HG03025 (cell line): ENCODE results near the gene MRPL19.

Source experiments
- ATAC-seq: cut with Tn5 transposase; IDR thresholded peaks from one replicate; pipeline ENCODE4 v1.9.1; 2021; ENCODE audit warnings: mild to moderate bottlenecking, moderate library complexity; ENCODE audit not compliant: unreplicated experiment, low FRiP score

The MRPL19 gene

DNA sequence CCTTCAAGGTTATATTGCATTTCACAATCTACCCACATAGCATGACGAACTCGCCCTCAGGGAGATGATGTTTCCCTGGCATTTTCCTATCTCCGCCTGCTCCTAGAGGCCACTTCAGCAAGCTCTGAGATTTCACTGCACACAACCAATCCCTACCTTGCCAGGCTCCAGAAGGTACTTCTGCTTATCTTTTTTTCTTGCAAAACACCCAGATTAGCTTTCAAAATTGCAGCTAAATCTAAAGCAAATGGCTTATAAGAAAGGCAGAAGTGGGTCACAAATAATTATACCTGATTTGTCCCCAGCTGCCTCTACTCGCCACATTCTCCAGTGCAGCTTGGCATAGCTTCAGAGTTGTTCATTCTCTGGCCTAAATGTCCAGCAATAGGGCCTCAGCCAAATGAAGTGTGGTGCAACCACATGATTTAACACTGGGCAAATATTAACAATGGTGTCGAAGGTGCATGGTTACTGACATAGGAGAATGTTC lies 32.4 kb upstream of the MRPL19 start:
- no peak for ATAC-seq

DNA sequence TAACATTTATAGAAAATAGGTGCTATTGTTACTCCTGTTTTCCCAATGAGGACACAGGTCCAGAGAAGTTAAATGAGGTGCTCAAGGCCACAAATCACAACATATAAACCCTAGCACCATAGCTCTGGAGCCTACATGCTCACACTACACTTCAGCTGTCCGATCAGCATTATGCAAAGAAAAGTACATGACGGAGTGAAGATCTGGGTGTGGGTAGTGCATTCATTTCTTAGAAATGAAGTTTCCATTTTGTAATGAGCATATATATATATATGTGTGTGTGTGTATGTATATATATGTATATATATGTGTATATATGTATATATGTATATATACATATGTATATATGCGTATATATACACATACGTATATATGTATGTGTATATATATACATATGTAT lies 30.2 kb upstream of the MRPL19 start:
- no peak for ATAC-seq

DNA sequence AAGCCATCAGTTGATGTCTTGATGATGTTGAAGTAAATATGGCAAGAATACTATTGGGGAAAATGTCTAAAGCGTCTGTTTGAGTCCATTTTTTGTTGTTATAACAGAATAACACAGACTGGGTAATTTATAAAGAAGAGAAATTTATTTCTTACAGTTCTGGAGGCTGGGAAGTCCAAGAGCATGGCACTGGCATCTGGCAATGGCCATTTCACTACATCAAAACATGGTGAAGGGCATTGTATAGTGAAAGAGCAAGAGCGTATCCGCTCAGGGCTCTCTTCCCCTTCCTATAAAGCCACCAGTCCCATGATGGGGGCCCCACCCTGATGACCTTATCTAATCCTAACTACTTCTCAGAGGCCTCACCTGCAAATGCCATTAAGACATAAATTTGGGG lies 29.6 kb upstream of the MRPL19 start:
- ATAC-seq = no peak

DNA sequence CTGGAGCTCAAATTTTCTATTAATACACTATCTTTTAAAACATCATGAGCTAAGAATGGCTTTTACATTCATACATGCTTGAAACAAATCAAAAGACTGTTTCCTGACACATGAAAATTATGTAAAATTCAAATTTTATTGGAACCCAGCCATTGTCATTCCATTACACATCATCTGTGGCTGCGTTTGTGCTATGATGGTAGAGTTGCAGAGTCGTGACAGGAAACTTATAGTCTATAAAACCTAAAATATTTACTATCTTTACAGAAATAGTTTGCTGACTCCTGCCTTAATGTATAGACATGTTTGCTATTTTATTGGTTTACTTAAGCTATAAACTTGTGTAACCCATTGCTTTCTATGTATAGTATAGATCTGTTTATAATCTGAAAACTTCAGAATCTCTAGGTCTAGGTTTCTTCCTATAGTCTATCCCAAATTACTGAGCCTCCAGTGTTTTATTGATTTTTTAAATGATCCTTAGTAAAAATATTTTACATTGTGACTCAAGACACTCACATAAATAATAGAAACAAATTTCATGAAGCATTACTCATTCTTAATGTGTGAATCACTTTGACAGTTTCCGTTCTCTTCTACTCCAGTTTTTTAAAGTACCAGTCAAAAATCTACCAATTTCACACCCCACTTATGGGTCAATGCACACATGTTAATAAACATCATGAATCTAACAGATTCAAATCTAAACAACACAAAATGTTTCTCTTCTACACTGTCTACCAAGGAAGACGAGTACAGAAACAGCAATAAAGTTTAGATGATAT lies 26.4 kb upstream of the MRPL19 start:
- ATAC-seq = no peak

DNA sequence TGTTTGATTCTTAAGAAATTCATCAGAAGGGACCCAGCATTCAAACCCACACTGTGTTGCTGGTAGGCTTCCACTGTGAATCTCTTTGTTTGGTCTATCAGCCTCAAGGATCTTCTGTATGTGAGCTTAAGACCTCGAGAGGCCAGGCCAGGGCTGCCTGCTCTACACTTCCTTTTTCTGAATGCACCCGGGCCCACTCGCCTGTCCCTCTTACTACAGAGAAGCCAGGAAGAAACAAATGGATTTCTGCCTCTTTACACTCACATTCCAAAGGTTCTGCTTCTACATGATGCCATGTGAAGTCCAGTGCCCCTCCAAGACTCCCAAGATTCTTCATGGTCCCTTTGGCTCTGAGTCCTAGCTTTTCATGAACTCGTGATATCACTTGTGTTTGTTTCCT lies 25.4 kb upstream of the MRPL19 start:
- no peak for ATAC-seq

DNA sequence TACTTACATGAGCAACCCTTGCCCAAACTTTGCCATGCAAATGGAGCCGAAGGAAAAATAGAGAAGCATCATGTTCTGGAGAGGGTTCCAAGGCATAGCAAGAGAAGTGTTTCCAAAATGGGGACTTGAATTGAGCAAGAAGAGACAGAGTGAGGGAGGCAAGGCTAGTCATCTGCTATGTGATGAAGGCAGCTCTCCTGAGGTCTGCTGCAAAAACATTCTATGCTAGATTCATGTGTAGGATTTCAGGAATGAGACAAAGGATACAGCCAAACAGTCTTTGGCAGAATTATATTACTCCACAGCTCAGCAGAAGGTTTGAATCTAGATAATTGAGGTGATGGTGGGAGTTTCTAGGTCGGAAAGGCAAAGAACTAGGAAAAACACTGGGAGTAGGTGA lies 24.1 kb upstream of the MRPL19 start:
- no peak for ATAC-seq

DNA sequence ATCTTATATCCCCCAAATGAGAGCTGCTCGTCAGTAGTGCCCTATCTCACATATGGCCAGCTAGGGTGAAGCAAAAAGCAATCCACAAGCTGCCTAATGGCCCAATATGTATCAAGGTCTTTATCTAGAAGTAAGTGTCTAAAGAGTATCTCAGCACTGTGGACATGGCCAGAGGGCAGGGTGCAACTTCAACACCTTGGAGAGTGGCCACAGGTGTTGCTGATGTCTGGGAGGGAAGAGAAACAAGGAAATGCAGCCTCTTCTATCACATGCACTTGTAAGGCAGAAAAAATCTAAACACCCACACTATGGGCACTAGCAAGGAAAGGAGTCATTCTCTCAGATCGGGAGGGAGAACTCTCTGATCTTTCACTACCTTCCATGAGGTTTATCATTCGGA lies 23.7 kb upstream of the MRPL19 start:
- ATAC-seq = no peak

DNA sequence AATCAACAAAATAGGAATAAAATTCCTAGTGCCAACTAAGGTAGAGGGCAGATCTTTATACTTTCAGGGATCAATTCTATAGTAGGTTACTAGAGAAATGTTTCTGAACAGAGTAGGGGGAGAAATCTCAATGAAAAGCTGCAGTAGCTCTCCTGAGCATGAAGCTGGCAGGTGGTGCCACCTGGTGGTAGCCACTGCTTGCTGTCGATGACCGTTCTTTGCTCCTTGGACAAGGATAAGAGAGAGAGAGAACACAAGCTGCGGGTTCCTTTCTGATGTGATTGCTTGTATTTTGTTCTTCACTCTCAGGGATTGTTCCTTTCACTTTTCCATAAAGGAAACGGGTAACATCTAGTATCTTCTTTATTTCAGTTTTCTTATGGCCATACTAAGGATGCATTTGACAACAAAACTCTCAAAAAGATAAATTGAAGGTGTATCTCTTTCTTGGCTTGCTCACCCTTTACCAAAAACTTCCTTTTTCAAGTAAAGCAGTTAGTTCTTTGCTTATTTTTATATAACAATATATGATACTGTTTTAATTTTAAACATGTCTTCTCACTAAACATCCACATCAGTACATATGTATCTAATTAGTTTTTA lies 18.6 kb upstream of the MRPL19 start:
- no peak for ATAC-seq

DNA sequence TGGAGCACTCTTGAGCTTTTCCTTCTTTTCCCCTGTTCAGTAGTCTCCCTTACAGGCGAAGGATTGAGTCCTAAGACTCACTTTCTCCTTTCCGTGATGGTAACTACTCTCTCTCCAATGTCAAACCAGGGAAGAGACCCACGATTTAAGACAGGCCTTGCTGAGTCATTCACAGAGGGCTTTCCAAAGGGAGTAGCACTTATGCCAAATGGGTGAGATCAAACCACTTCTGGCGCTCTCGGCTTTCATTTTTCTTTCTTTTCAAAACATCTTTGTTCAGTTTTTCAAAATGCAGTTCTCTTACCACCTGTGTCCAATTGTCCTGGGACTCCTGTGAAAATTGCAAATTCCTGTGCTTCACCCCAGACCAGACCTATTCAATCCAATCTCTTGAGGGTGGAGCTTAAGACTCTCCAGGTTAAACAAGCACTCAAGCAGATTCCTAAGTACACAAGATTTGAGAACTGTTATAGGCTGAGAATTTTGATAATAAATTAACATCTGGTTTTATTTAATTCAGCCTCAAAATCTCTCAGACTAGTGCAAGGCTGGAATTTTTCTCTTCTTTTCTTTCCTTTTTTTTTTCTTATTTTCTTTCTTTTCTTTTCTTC lies 14.4 kb upstream of the MRPL19 start:
- no peak for ATAC-seq

DNA sequence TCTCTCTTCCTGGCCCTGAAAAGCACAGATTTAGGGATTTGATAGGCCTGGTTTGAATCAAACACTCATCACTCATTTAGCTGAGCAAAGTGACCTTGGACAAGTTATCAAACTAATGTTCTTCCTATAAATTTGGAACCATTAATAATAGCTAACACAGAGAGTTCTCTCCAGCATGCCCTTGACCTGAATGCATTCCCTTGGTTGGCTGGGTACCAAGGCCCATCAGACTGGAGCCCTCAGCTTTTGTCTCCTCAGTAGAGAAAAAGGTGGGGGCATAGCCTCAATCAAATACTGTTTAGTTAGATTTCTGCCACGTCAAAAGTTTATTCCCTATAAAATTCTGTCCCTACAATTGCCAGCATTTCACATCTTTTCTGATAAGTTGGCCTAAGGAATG lies 13.8 kb upstream of the MRPL19 start:
- ATAC-seq = no peak

DNA sequence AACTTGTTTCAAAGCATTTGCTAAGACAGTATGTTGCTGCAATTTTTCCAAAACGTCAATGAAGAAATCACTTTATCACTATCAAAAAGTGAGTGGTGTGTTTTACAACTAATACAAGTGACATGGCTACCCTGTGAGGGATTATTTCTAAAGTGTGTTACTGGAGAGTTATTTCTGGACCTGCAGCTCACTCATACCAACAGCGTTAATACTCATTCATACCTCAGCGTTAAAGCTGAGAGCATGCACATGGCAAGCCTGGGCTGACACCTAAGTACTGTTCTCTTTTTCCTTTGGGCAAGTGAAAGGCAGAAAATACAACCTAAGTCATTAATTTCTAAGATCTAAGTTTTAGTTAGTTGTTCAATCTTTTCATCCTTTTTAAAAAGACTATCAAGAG lies 13.0 kb upstream of the MRPL19 start:
- no peak for ATAC-seq

DNA sequence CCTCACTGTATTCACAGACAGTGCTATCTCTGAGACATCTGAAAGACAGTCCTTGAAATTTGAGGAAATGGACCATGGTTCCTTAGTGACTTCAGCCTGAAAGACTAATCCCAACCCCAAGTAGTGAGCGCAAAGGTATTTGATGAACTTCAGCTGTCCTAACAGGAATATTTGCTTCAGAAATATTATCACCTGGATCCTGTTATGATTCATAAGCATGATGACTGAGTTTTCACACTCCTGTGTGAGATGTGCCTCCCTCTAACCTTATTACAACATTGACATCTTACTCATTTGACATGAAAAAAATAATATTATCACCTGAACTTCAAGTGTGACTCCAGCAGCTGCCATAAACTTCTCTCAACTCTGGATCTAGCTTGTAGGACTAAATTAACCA lies 11.6 kb upstream of the MRPL19 start:
- no peak for ATAC-seq

DNA sequence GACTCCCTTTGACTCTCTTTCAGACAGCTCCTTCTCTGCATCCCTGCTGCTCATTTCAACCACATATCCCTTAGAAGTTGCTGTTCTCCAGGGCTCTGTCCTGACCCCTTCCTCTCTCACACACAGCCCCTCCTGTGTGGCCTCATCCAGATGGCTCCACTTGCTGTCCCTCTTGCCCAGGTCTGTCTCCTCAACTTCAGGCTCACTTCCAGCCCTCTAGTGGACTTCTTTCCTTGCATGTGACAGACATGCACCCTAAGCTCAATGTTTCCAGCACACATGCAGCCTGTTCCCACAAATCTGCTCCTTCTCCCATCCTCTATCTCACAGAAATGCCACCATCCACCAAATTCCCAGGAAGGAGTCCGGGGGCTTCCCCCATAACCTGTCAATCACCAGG lies 9.0 kb upstream of the MRPL19 start:
- ATAC-seq = no peak

DNA sequence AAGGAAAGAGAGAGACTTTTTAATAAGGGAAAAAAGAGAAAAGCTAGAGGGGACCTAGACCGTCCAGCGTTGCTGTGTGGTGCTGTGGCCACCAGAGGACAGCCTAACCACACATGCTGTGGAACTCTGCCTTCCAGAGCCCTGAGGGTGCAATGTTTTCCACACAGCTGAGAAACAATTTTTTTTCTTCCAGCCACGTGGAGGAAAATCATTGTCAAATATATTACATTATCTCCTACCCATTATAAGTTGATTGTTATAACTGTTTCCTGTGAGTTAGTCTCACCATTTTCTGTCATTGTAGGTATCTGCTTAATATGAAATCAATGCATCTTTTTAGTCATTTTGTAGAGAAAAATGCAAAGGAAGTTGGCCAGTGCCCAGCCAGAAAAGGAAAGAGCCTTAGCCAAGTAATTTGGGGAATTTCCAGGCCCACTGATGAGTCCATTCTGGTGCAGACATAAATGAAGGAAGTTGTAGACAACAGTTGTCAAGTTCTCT lies 5.9 kb upstream of the MRPL19 start:
- peak; percentile 87 for ATAC-seq

DNA sequence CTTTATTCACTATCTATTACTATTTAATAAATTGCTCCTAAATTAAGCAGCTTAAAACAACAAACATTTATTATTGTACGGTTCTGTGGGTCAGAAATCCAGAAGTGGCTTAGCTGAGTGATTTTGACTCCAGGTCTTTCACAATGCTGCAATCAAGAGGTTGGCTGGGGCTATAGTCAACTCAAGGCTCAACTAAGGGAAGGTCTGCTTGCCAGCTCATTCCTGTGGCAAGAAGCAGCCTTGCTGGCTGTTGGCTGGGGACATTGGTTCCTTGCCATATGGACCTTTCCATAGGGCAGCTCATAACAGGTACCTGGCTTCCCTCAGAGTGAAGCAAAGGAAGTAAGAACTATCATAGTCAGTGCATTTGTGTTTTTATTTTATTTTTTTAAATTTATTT lies 5.0 kb upstream of the MRPL19 start:
- no peak for ATAC-seq

DNA sequence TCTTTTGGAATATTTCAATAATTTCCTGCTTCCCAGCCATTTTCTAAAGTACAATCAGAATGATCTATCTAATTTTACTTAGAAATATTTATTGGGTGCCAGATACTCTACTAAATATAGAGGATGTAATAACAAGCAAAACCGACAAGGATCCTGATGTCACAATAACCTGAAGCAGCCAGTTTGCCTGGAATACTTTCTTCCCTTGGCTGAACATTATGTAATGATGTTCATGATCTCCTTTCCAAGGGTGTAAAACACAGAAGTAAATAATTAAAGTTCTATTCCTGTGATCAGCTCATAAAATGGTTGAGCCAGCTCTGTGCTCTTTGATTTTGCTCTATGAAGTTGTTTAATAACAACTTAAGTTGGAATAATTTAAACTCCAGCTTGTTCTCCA lies 2.6 kb upstream of the MRPL19 start:
- no peak for ATAC-seq

DNA sequence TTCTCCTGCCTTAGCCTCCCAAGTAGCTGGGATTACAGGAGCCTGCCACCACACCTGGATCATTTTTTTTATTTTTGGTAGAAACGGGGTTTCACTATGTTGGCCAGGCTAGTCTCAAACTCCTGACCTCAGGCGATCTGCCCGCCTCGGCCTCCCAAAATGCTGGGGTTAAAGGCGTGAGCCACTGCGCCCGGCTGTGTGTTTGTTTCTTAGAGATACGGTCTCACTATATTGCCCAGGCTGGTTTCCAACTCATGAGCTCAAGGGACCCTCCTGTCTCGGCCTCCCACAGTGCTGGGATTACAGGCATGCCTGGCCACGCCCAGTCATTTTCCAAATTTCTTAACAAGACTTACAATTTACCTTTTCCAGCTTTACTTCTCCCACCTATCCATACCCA lies 940 bp upstream of the MRPL19 start:
- no peak for ATAC-seq

DNA sequence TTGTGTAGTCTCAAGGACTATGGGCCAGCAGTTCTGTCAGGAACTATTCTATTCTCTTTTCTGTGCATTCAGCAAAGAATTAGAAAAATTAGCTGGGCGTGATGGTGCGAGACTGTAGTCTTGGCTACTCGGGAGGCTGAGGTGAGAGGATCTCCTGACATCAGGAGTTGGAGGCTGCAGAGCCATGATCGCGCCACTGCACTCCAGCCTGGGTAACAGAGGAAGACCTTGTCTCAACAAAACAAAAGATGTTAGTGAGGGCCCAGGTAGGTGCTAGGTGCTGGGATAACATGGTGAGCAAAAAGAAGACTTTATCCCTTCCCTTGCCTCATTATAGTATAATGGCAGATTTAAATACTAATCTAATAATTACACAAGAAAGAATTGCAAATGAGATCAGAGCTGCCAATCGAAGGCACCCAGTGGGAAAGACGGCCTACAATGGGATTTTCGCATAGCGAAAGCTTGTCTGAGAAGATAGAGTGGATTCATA lies 447 bp upstream of the MRPL19 start:
- peak; percentile 4 for ATAC-seq

DNA sequence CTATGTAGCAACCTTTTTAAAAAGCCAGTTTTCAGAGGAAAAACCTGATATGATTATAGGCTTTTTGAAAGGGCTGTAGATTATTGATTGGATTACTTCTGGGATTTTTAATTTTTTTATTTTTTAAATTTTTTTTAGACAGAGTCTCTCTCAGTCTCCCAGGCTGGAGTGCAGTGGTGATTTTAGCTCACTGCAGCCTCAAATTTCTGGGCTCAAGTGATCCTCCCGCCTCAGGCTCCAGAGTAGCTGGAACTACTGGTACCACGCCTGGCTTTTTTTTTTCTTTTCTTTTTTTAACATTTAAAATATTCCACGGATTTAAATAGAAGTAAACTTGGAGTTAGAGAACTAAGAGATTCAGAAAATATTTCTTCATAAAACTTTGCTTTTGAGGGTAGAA lies 1.2 kb downstream of the MRPL19 start:
- ATAC-seq = no peak

DNA sequence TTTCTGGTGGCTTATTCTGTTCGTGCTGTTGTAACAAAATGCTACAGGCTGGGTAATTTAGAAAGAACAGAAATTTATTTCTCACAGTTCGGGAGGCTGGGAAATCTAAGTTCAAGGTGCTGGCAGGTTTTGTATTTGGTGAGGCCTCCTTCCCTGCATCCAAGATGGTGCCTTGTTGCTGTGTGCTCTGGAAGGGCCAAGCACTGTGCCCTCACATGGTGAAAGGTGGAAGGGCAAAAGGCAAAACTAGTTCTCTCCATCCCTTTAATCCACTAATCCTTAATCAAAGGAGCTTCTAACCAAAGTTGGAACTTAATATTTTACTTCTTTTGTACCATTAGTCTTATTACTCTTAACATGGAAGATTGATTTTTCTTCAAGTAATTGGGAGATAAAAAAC lies 7.4 kb downstream of the MRPL19 start:
- ATAC-seq = no peak

DNA sequence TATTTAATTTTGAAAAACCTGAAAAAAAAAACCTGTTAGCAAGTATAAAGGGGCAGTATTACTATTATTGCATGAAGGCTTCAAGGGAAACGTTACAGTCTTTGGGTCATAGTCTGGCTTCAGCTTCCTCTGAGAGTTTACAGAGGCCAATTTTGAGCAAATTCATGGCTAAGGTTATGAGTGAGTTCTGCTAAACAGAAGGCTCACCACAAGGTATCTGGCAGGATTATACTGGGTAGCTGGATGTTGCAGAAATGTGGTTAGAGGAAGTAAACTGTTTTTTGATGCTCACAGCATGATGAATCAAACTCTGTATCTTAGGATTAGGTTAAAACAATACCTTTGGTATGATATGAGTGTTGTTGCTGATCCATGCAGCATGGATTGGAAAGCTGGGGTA lies 9.3 kb downstream of the MRPL19 start:
- no peak for ATAC-seq

DNA sequence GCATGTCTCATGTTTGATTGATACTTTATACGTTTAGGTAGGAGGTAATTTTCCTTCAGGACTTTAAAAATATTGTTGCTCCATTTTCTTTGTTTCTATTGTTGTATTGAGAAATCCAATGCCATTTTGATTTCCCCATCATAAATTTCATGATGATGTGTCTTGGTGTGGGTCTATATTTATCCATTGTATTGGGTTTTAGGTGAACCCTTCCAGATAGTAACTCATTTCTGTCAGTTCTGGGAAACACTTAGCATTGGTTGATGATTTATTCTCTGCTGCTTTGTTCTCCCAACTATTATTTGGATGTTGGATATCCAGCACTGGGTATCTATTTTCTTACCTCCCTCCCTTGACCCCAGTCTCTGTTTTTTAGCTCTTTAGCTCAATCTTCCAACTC lies 10.0 kb downstream of the MRPL19 start:
- ATAC-seq = no peak
